Right atrium auricular region (tissue), 2 donors: Measurements from ENCODE around the gene OGFOD2. TPM values are rescaled to one million over a fixed set of nuclear protein-coding genes. Genes with fewer than 3 reads are reported as not detected.
A peak's percentile ranks its signal among the peaks of the same experiment; 100 is the strongest.

Source experiments
- DNase-seq: peaks from one replicate; pipeline ENCODE4 v3.0.0-alpha.2; 2019; ENCODE audit warnings: low spot score
- H3K27ac ChIP-seq, 2 donors: fragments of 200-600 bp; sonication (generic); 1 replicate in 1 of 2; 2 replicates in 1 of 2; pipeline ENCODE4 v1.5.1; 2016 to 2019
- H3K27me3 ChIP-seq, 2 donors: fragments of 200-600 bp; sonication (generic); one replicate each; pipeline versions ENCODE4 v1.5.1 to v1.6.0; 2017 to 2019
- H3K36me3 ChIP-seq: fragments of 200-600 bp; sonication (generic); one replicate; pipeline ENCODE4 v1.5.1; 2016
- H3K4me1 ChIP-seq, 2 donors: fragments of 200-600 bp; sonication (generic); one replicate each; pipeline versions ENCODE4 v1.5.1 to v1.6.0; 2017 to 2019
- H3K4me3 ChIP-seq, 2 donors: fragments of 200-600 bp; sonication (generic); 1 replicate in 1 of 2; 2 replicates in 1 of 2; pipeline ENCODE4 v1.5.1; 2017 to 2019; ENCODE audit warnings: mild to moderate bottlenecking in 1 of 2, moderate library complexity in 1 of 2
- H3K9me3 ChIP-seq, 2 donors: fragments of 200-600 bp; sonication (generic); one replicate each; pipeline ENCODE4 v1.5.1; 2019
- total RNA-seq, 2 donors: library from RNA; depleted of rRNA; stranded (reverse); fragments of >200 nt; gene quantifications; one replicate each; pipeline ENCODE4 v1.1.0, GENCODE V29; 2016
- TF ChIP-seq, protein P1 (sequence below), 2 donors: fragments of 200-600 bp; sonication (generic); IDR thresholded peaks; one replicate each; pipeline ENCODE4 v1.5.1; 2019; ENCODE audit warnings: antibody characterized with exemption in 2 of 2

Gene OGFOD2
- 1 to 10 TPM; 4.9 to 6.8 TPM for total RNA-seq

DNA sequence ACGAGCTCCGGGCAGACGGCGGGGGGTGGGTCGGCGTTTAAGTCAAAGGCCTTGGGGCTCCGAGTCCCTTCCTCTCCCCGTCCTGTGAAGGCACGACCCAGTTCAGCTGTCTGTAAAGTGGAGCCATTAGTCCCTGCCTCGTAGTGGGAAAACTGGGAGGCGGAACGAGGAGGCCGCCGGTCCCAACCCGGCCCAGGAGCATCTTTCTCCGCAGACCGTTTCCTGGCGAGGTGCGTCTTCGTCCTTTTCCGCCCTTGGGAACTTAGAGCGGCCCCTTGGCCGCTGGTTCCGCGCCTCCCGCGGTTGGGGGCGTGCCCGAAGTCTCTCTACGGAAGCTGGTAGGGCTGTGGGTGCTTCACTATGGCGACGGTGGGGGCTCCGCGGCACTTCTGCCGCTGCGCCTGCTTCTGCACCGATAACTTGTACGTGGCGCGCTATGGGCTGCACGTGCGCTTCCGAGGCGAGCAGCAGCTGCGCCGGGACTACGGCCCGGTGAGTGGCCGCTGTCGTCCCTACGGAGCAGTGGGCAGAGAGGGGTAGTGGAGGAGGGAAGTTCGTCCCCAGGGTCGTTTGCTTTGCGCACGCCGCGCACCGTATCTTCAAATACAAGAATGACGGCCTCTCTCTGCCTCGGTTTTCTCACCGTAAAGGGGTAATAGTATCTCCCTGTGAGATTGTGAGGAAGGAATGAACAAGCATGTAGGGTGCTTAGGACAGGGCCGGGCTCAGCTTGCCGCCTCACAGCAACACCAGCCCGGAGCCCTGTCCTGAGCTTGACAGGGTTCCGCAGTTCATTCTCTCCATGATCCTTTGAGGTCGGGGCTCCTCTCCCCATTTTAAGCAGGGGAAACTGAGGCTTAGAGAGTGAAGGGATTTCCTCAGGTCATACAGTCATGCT, at the start of gene OGFOD2:
TSS of gene OGFOD2 (plus strand) at position 353 of the 898 bp plus-strand sequence. CDS start at position 361, 8 bp downstream.
- H3K27me3 ChIP-seq, result no peaks in the 10 kb centered on the region
- no peaks in the 10 kb centered on the region for H3K36me3 ChIP-seq
- H3K9me3 ChIP-seq, result no peaks in the 10 kb centered on the region
- H3K27ac ChIP-seq, result peak within 1 kb of the TSS; percentile 97 to 99
- TF ChIP-seq, protein P1, sequence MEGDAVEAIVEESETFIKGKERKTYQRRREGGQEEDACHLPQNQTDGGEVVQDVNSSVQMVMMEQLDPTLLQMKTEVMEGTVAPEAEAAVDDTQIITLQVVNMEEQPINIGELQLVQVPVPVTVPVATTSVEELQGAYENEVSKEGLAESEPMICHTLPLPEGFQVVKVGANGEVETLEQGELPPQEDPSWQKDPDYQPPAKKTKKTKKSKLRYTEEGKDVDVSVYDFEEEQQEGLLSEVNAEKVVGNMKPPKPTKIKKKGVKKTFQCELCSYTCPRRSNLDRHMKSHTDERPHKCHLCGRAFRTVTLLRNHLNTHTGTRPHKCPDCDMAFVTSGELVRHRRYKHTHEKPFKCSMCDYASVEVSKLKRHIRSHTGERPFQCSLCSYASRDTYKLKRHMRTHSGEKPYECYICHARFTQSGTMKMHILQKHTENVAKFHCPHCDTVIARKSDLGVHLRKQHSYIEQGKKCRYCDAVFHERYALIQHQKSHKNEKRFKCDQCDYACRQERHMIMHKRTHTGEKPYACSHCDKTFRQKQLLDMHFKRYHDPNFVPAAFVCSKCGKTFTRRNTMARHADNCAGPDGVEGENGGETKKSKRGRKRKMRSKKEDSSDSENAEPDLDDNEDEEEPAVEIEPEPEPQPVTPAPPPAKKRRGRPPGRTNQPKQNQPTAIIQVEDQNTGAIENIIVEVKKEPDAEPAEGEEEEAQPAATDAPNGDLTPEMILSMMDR (IDR thresholded peaks at IDR 0.05), result no peak
- peak; percentile 91 for DNase-seq
- H3K4me3 ChIP-seq, result peak within 1 kb of the TSS; percentile 91 to 98
- H3K4me1 ChIP-seq, result peaks cover 0 to 53% of the 10 kb centered on the region in 2 donors

DNA sequence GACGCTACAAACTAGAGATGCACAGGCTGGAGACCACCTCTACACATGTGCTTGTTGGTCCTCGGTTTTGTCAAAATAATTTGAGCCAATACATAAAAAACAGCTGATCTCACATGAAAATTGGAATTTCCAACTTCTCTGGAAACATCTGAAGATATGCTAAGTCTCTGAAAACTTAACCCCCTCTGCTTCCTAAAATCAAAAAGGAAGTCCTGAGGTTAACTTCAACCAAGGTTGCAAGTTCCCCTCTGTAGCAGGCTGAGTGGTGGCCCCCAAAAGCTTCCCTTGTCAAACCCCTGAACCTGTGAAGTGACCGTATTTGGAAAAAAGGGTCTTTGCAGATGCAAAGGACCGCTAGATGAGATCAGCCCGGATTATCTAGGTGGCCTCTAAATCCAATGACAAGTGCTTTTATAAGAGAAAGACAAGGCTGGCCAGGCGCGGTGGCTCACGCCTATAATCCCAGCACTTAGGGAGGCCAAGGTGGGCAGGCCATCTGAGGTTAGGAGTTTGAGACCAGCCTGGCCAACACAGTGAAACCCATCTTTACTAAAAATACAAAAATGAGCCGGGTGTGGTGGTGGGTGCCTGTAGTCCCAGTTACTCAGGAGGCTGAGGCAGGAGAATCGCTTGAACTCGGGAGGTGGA, 47.2 kb upstream of the OGFOD2 start:
- no peaks in the 10 kb centered on the region for H3K4me1 ChIP-seq
- peaks cover 5% of the 10 kb centered on the region for H3K36me3 ChIP-seq
- no peaks in the 10 kb centered on the region for H3K27me3 ChIP-seq
- no peak overlapping the region for H3K27ac ChIP-seq
- no peak for DNase-seq
- H3K9me3 ChIP-seq, result no peaks in the 10 kb centered on the region
- no peak overlapping the region for H3K4me3 ChIP-seq
- TF ChIP-seq, protein P1 (IDR thresholded peaks at IDR 0.05), result no peak

DNA sequence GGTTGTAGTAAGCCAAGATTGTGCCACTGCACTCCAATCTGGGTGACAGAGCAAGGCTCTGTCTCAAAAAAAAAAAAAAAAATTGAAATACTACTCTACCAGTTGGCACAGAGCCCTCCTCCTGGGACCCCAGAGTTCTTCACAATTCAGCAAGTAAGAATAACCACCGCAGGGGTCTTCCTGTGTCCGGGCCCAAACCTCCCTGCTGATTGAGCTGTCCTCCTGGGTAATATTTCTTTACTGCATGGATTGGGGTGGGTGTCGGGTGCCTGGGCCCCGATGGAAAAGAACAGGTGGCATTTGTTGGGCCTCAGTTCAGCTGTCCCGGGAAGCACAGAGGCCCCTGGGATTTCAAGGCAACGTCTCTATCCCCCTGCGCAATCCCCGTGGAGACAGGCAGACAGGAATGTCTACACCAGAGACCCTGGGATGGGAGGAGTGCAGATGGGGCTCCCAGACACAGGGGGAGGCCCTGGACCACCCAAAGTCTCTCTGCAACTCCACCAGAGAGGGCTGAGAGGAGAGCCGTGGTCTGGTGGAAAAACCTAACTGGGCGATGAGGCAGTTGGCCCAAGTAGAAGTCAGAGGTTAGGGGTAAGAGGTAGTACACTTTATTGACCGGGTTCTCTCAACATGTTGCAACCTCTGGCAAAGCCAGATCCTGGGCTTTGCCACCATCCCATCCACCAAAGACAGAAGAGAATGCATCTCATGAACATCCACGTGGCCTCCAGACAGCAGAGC, 46.5 kb upstream of the OGFOD2 start:
- Histone ChIP-seq H3K27me3 (no peaks in the 10 kb centered on the region), H3K9me3 (no peaks in the 10 kb centered on the region), H3K27ac (no peak overlapping the region), H3K4me3 (no peak overlapping the region), H3K36me3 (peaks cover 8% of the 10 kb centered on the region), H3K4me1 (no peaks in the 10 kb centered on the region)
- DNase-seq, result no peak
- TF ChIP-seq, protein P1 (IDR thresholded peaks at IDR 0.05), result no peak

- no peak overlapping the region for H3K27ac ChIP-seq
- DNase-seq, result no peak
- TF ChIP-seq, protein P1 (IDR thresholded peaks at IDR 0.05), result no peak
- H3K9me3 ChIP-seq, result no peaks in the 10 kb centered on the region
- no peaks in the 10 kb centered on the region for H3K27me3 ChIP-seq
- peaks cover 8% of the 10 kb centered on the region for H3K36me3 ChIP-seq
- no peak overlapping the region for H3K4me3 ChIP-seq
- no peaks in the 10 kb centered on the region for H3K4me1 ChIP-seq
These were observed 45.9 kb upstream of the OGFOD2 start for GRCh38 chr12:122929148-122929538.

GRCh38 chr12:122929812-122930211, 45.2 kb upstream of the OGFOD2 start:
- H3K27ac ChIP-seq, result no peak overlapping the region
- H3K9me3 ChIP-seq, result no peaks in the 10 kb centered on the region
- no peaks in the 10 kb centered on the region for H3K27me3 ChIP-seq
- H3K4me1 ChIP-seq, result no peaks in the 10 kb centered on the region
- no peak for DNase-seq
- TF ChIP-seq, protein P1 (IDR thresholded peaks at IDR 0.05), result no peak
- no peak overlapping the region for H3K4me3 ChIP-seq
- peaks cover 8% of the 10 kb centered on the region for H3K36me3 ChIP-seq
